ENCODE data around the gene TMED10.

The TMED10 gene

GRCh38 chr14:75113932-75114539 is 62.4 kb downstream of the TMED10 start:
- TF ChIP-seq ZFX (IDR thresholded peaks at IDR 0.05) (no peak), CTCF (conservative IDR thresholded peaks at IDR 0.05) (no peak)
- H3K27ac ChIP-seq = no peak overlapping the region

- no peak overlapping the region for H3K27ac ChIP-seq
- TF ChIP-seq CTCF (conservative IDR thresholded peaks at IDR 0.05) (no peak), ZFX (IDR thresholded peaks at IDR 0.05) (no peak)
Measured at GRCh38 chr14:75109877-75110276, 66.5 kb downstream of the TMED10 start.

GRCh38 chr14:75107186-75107585 is 69.2 kb downstream of the TMED10 start:
- TF ChIP-seq ZFX (IDR thresholded peaks at IDR 0.05) (no peak), CTCF (conservative IDR thresholded peaks at IDR 0.05) (no peak)
- H3K27ac ChIP-seq = no peak overlapping the region

GRCh38 chr14:75101491-75101890 is 74.9 kb downstream of the TMED10 start:
- H3K27ac ChIP-seq = no peak overlapping the region
- TF ChIP-seq CTCF (conservative IDR thresholded peaks at IDR 0.05) (no peak), ZFX (IDR thresholded peaks at IDR 0.05) (no peak)

GRCh38 chr14:75098682-75099081 is 77.7 kb downstream of the TMED10 start:
- TF ChIP-seq CTCF (conservative IDR thresholded peaks at IDR 0.05) (no peak), ZFX (IDR thresholded peaks at IDR 0.05) (no peak)

GRCh38 chr14:75098212-75098611 is 78.2 kb downstream of the TMED10 start:
- no peak for TF ChIP-seq ZFX (IDR thresholded peaks at IDR 0.05)
- no peak for TF ChIP-seq CTCF (conservative IDR thresholded peaks at IDR 0.05)

More at GRCh38 chr14:75098682-75099081, 77.7 kb downstream of the TMED10 start:
- no peak overlapping the region for H3K27ac ChIP-seq

GRCh38 chr14:75096959-75097358 is 79.5 kb downstream of the TMED10 start:
- no peak overlapping the region for H3K27ac ChIP-seq
- TF ChIP-seq CTCF (conservative IDR thresholded peaks at IDR 0.05) (no peak), ZFX (IDR thresholded peaks at IDR 0.05) (no peak)

More at GRCh38 chr14:75098212-75098611, 78.2 kb downstream of the TMED10 start:
- H3K27ac ChIP-seq = no peak overlapping the region
